HG02943 (cell line): Measurements from ENCODE around the gene ZNF236.

Source experiments
- ATAC-seq: cut with Tn5 transposase; IDR thresholded peaks from one replicate; pipeline ENCODE4 v1.9.1; 2021; ENCODE audit warnings: mild to moderate bottlenecking, low read depth, moderate library complexity; ENCODE audit not compliant: unreplicated experiment

The ZNF236 gene

DNA sequence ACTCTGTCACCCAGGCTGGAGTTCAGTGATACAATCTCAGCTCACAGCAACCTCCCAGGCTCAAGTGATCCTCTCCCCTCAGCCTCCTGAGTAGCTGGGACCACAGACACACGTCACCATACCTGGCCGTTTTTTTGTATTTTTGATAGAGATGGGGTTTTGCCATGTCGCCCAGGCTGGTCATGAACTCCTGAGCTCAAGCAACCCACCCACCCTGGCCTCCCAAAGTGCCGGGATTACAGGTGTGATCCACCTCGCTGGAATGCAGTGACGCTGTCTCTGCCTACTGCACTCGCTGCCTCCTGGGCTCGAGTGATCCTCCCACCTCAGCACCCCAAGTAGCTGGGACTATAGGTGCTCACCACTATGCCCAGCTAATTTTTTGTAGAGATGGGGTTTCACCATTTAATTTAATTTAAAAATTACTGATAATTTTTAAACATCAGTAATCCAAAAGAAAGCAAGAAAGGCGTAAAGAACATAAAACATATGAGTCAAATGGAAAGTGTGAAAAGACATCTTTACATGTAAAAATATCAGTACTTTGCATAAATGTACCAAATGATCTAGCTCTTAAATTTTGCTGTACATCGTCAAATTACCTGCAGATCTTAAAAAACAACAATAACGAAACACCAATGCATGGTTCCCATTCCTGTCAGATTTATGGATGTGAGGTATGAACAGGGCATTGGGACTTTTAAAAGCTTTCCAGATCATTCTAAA, 2.8 kb upstream of the ZNF236 start:
- no peak for ATAC-seq

DNA sequence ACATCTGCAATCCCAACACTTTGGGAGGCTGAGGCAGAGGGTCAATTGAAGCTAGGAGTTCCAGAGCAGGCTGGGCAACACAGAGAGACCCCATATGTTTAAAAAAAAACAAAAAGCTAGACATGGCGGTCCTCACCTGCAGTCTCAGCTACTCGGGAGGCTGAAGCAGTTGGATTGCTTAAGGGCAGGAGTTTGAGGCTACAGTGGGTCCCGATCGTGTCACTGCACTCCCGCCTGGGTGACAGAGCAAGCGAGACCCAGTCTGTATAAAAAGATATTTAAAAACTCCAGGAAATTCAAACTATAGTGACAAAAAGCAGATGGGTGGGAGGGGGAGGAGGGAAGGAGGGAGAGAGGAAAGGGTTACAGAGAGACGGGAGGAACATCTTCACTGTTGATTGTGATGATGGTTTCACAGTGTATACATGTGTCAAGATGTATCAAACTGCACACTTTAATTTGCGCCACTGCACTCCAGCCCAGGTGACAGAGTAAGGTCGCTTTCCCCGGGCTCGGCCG, 942 bp upstream of the ZNF236 start:
- ATAC-seq = peak; percentile 24

DNA sequence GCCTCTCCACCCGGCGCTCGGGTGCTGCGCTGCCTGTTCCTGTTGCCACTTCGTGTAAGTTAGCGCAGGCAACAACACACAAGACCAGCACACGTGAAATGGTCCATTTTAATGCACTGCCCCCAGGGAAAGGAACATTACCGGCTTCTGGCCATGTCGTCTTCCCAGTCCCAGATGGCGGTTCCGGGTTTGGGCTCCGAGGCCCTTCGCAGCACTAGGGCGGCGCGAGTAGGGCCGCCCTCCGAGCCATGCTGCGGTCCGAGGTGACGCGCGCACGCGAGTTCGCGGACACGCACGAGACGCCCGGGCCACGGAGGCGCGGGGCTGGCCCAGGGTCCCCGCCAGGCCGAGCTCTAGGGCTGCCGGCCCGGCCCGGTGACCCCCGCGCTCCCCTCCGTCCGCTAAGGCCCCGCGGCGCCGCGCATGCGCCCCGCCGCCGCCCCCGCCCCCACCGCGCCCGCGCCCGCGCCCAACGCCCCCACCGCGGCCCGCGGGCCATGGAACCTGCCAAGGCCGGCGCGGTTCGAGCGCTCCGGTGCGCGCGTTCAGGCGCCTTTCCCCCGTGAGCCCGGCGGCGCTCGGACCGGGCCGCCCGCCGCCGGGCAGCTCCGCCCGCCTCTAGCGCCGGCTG, 367 bp upstream of the ZNF236 start:
- ATAC-seq = peak; percentile 44

GRCh38 chr18:76823161-76823538, 793 bp downstream of the ZNF236 start:
- peak; percentile 2 for ATAC-seq

- ATAC-seq = no peak
These were observed 1.2 kb downstream of the ZNF236 start for GRCh38 chr18:76823587-76824011.

GRCh38 chr18:76824145-76824676, 1.9 kb downstream of the ZNF236 start:
- ATAC-seq = no peak

GRCh38 chr18:76824754-76825153, 2.4 kb downstream of the ZNF236 start:
- ATAC-seq = no peak

GRCh38 chr18:76827205-76828200, 5.1 kb downstream of the ZNF236 start:
- ATAC-seq = no peak

GRCh38 chr18:76834379-76834778, 12.0 kb downstream of the ZNF236 start:
- ATAC-seq = no peak

GRCh38 chr18:76835380-76835779, 13.0 kb downstream of the ZNF236 start:
- ATAC-seq = no peak

DNA sequence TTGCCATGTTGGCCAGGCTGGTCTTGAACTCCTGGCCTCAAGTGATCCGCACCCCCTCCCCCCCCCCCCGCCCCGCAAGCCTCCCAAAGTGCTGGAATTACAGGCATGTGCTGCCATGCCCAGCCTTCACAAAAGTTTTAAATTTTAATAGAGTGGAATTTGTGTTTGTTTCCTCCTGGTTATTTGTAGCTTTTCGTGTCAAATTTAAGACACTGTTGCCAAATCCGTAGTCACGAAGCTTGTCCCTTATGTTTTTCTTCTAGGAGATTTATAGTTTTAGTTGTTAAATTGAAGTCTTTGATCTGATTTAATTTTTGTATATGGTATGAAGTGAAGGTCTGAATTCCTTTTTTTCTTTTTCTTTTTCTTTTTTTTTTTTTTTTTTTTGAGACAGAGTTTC, 14.7 kb downstream of the ZNF236 start:
- no peak for ATAC-seq

DNA sequence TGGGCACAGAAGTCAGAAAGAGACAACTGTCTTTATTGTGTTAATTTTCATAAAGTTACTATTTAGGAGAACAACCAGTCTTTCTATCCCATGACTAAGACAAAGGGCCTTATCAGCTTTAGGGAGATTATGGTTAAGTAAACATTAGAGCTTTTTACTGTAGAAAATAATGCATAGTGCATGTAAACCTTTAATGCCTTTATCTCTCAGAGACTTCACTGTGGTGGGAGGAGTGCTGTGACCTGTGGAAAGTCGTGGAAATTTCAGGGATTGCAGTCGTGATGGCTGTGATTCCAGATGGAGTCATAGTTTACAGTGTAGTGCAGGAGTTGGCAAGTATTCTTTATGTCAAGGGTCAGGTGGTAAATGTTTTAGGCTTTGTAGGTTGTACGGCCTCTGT, 15.8 kb downstream of the ZNF236 start:
- ATAC-seq = no peak

- no peak for ATAC-seq
These were observed 16.9 kb downstream of the ZNF236 start for GRCh38 chr18:76839086-76839794.

DNA sequence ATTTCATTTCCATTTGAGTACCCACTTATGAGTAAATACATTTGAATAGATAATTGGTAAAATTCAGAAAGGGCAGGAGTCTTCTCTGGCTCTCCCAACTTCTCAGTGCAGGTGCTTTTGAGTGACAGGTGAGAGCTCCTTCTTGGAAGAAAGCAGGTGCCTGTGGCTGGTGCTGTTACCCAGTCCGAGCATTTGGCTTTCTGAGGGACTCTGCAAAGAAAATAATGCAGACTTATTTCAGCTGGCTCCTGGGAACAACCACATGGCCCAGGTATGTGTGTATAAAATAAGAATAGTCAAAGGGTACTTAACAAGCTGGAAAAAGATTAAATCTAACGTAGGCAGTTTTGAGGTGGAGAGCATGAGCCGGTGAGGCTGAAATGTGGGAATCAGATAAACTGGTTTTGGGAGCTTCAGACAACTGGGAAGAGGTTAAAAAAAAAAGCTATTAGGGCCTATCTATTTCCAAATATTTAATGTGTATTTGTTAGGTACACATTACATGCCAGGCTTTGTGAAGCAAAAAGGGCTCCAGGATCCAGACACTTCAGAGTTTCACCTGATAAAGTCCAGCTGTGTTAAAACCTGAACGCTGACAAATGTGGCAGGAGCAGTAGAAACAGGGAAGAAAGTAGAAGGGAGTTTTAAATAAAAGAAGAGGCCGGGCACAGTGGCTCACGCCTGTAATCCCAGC, 20.6 kb downstream of the ZNF236 start:
- ATAC-seq = no peak

- ATAC-seq = no peak
These were observed 21.8 kb downstream of the ZNF236 start for GRCh38 chr18:76844144-76844543.

DNA sequence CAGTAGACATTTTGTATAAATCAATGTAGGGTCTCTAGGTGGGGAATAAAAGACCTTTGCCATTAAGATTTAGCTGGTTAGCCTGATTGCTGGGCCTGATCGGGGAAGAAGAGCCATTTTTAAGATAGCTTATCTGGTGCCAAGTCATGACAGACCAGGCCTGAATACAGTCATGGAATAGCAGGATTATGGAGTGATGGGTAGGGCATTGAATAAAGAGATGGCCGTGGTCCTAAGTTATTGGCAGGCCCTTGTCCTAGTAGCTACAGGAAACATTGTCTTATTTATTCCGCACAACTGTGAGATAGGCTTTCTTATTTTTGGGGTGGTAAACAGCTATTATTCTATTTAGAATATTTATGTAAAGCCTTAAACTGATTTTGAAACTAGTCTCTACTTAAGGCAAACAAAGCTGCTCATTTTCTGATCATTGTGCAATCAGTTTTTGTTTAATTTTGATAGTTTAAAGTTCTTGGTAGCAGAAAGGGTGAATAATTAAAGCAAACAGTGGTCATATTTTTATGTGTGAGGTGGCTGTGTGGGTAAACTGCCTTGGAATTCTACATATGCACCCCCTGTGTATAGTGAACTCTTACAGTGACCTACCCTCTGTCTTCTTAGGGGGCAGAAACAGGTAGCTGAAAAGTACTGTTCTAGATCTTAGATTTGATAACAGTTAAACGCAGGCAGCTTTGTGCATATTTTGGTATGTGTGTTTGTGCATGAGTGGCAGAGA, 22.6 kb downstream of the ZNF236 start:
- no peak for ATAC-seq

DNA sequence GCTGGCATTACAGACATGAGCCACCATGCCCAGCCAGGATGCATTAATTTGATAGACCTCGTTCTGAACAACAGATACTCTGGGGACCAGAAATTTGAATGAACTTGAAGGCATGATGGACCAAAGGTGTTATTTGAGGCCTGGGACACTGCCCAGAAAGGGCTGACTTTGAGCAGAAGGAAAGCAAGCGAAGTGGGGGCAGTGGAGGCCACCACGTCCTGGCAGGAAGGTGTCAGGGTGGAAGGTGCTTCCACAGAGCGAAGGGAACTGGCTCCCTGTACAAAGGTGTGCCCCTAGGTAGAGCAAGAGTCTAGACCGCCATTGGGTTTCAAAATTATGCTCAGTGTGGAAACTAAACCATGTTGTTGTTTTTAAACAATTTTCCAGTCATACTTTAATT, 23.9 kb downstream of the ZNF236 start:
- ATAC-seq = no peak

DNA sequence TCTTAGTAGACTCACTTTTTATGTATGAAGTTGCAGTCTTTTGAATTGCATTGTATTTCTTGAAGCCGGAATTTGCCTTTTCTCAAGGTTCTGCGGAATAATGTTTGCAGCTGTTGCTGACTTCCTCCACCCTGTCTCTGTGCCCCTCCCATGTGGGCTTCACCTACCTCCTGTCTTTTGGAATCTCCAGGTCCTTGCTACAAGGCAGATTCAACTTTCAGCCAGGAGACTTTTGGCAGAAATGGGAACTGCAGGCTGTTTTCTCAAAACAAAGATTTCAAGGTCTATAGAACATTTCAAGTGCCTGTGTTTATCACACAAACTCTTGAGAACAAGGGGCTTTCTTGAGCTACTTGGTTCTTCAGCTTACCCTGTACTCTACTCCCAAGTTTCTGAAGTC, 25.6 kb downstream of the ZNF236 start:
- ATAC-seq = no peak

GRCh38 chr18:76850112-76850511, 27.8 kb downstream of the ZNF236 start:
- no peak for ATAC-seq
